SK-N-SH (cell line): Measurements from ENCODE around the gene RAB3C. TPM values are rescaled to one million over a fixed set of nuclear protein-coding genes. Genes with fewer than 3 reads are reported as not detected.

ENCODE experiments used
- CTCF ChIA-PET: fragments of 300-600, 350-600 bp; formaldehyde crosslinking; extraction: SDS; loops from one replicate; lab custom pipeline; 2021; lab: Yijun Ruan, JAX
- POLR2A ChIA-PET: fragments of 350-600 bp; sonication (Branson Sonifier 250); formaldehyde crosslinking; extraction: SDS; loops from one replicate; lab custom pipeline; 2020; ENCODE audit warnings: antibody characterized with exemption, inconsistent platforms; lab: Yijun Ruan, JAX
- DNase-seq: peaks from one replicate; pipeline ENCODE4 v3.0.0; 2012
- H2AFZ ChIP-seq: fragments of 200-600 bp; sonication (generic); 2 replicates; pipeline ENCODE4 v1.8.1; 2016; ENCODE audit warnings: antibody characterized with exemption, mild to moderate bottlenecking, low read depth
- H3F3A ChIP-seq: fragments of 200-600 bp; sonication (generic); replicated peaks from 2 replicates; pipeline ENCODE3; 2016; ENCODE audit warnings: antibody characterized with exemption, mild to moderate bottlenecking; ENCODE audit not compliant: insufficient read depth
- H3K27ac ChIP-seq, 2 experiments: fragments of 200-500 bp in 1 of 2; fragments of 200-600 bp in 1 of 2; sonication (Bioruptor generic) in 1 of 2; sonication (generic), shearing (Covaris generic) in 1 of 2; 2 replicates each; pipeline versions ENCODE4 v1.5.1 to v1.6.1; 2014 to 2016; ENCODE audit warnings: low read depth in 2 of 2, inconsistent platforms in 1 of 2, low read length in 1 of 2, mild to moderate bottlenecking in 1 of 2, mixed read lengths in 1 of 2
- H3K27me3 ChIP-seq: fragments of 200-600 bp; sonication (generic), shearing (Covaris generic); 2 replicates; pipeline ENCODE4 v1.6.1; 2016; ENCODE audit warnings: mixed run types; ENCODE audit not compliant: insufficient read depth
- H3K36me3 ChIP-seq, 2 experiments: fragments of 200-500 bp in 1 of 2; fragments of 200-600 bp in 1 of 2; sonication (Bioruptor generic) in 1 of 2; sonication (generic) in 1 of 2; replicated peaks in 1 of 2; 2 replicates each; pipeline versions ENCODE3 to v1.5.1; 2014 to 2016; ENCODE audit warnings: low read length in 1 of 2, mild to moderate bottlenecking in 1 of 2; ENCODE audit not compliant: insufficient read depth in 2 of 2, control insufficient read depth in 1 of 2
- H3K4me1 ChIP-seq, 2 experiments: fragments of 200-500 bp in 1 of 2; fragments of 200-600 bp in 1 of 2; sonication (Bioruptor generic) in 1 of 2; sonication (generic), shearing (Covaris generic) in 1 of 2; 2 replicates each; pipeline versions ENCODE4 v1.5.1 to v1.6.1; 2014 to 2016; ENCODE audit warnings: low read depth in 1 of 2, low read length in 1 of 2, mixed run types in 1 of 2; ENCODE audit not compliant: insufficient read depth in 2 of 2, control insufficient read depth in 1 of 2
- H3K4me2 ChIP-seq: fragments of 200-600 bp; sonication (generic), shearing (Covaris generic); 2 replicates; pipeline ENCODE4 v1.6.1; 2017; ENCODE audit warnings: mixed run types
- H3K4me3 ChIP-seq, 2 experiments: fragments of 200-500 bp in 1 of 2; fragments of 200-600 bp in 1 of 2; sonication (Bioruptor generic) in 1 of 2; sonication (generic), shearing (Covaris generic) in 1 of 2; 2 replicates each; pipeline versions ENCODE4 v1.5.1 to v1.8.1; 2014 to 2016; ENCODE audit warnings: low read depth in 2 of 2, inconsistent platforms in 1 of 2, low read length in 1 of 2, mild to moderate bottlenecking in 1 of 2, mixed read lengths in 1 of 2, moderate library complexity in 1 of 2
- H3K79me2 ChIP-seq: fragments of 200-600 bp; sonication (generic); 2 replicates; pipeline ENCODE4 v1.8.1; 2017; ENCODE audit warnings: mild to moderate bottlenecking; ENCODE audit not compliant: insufficient read depth
- H3K9ac ChIP-seq: fragments of 200-600 bp; sonication (generic); 2 replicates; pipeline ENCODE4 v1.6.1; 2017; ENCODE audit warnings: mixed run types
- H3K9me2 ChIP-seq: fragments of 200-600 bp; sonication (generic); 2 replicates; pipeline ENCODE4 v1.6.1; 2017; ENCODE audit warnings: mixed run types
- H3K9me3 ChIP-seq: fragments of 200-600 bp; sonication (generic); 2 replicates; pipeline ENCODE4 v1.6.1; 2017; ENCODE audit warnings: mixed run types, mild to moderate bottlenecking, moderate library complexity
- H4K20me1 ChIP-seq: fragments of 200-600 bp; sonication (generic); 2 replicates; pipeline ENCODE4 v1.6.1; 2017; ENCODE audit warnings: mild to moderate bottlenecking, mixed run types; ENCODE audit not compliant: insufficient read depth
- CHD2 ChIP-seq: fragments of 150-350 bp; IDR thresholded peaks from 2 replicates; pipeline ENCODE4 v1.6.1; 2018; ENCODE audit warnings: low read length; ENCODE audit not compliant: partially characterized antibody
- CTCF ChIP-seq: fragments of 200-600 bp; sonication (generic); IDR thresholded peaks from 2 replicates; pipeline ENCODE4 v1.6.1; 2017; ENCODE audit warnings: antibody characterized with exemption, mild to moderate bottlenecking, moderate library complexity
- FOSL2 ChIP-seq: IDR thresholded peaks from 2 replicates; pipeline ENCODE4 v1.4.0; 2012; ENCODE audit warnings: low read depth, mild to moderate bottlenecking, moderate library complexity, borderline replicate concordance
- GABPA ChIP-seq: IDR thresholded peaks from 2 replicates; pipeline ENCODE4 v1.4.0; 2012; ENCODE audit warnings: low read depth, mild to moderate bottlenecking
- GATA2 ChIP-seq: sonication (generic); formaldehyde crosslinking; IDR thresholded peaks from 2 replicates; pipeline ENCODE4 v1.5.0; 2020; ENCODE audit warnings: mild to moderate bottlenecking, missing genetic modification reagents
- MEF2A ChIP-seq: IDR thresholded peaks from 2 replicates; pipeline ENCODE4 v1.4.0; 2012; ENCODE audit warnings: low read depth, borderline replicate concordance
- MXI1 ChIP-seq: IDR thresholded peaks from 2 replicates; pipeline ENCODE4 v1.6.1; 2012; ENCODE audit warnings: mild to moderate bottlenecking, low read depth, low read length, improper control_type of control experiment
- RAD21 ChIP-seq: IDR thresholded peaks from 2 replicates; pipeline ENCODE4 v1.6.1; 2012; ENCODE audit warnings: mild to moderate bottlenecking, low read length
- RCOR1 ChIP-seq: fragments of 150-350 bp; IDR thresholded peaks from 2 replicates; pipeline ENCODE4 v1.6.1; 2017; ENCODE audit warnings: antibody characterized with exemption, low read length
- RXRA ChIP-seq: IDR thresholded peaks from 2 replicates; pipeline ENCODE4 v1.4.0; 2012; ENCODE audit warnings: low read depth, mild to moderate bottlenecking, borderline replicate concordance
- SIN3A ChIP-seq: IDR thresholded peaks from 2 replicates; pipeline ENCODE4 v1.6.1; 2012; ENCODE audit warnings: low read depth, mild to moderate bottlenecking, low read length, moderate library complexity, borderline replicate concordance
- SMC3 ChIP-seq: IDR thresholded peaks from 2 replicates; pipeline ENCODE4 v1.6.1; 2012; ENCODE audit warnings: low read depth, low read length, improper control_type of control experiment
- TEAD4 ChIP-seq: IDR thresholded peaks from 2 replicates; pipeline ENCODE4 v1.4.0; 2012; ENCODE audit warnings: mild to moderate bottlenecking, borderline replicate concordance; ENCODE audit not compliant: insufficient read depth
- USF1 ChIP-seq: IDR thresholded peaks from 2 replicates; pipeline ENCODE4 v1.4.0; 2012; ENCODE audit warnings: low read depth, borderline replicate concordance
- WGBS: methylation state at CpG from one replicate; pipeline ENCODE4 v1.1.6; 2017; ENCODE audit warnings: low lambda C conversion rate; 5-methylcytosine and 5-hydroxymethylcytosine counted together
- polyA plus RNA-seq, 3 experiments: library from polyadenylated mRNA; depleted of rRNA; stranded (reverse); fragments of >200 nt; gene quantifications; 2 replicates each; pipeline ENCODE4 v1.2.3, GENCODE V29; 2012

RAB3C gene
- polyA plus RNA-seq, 1 of the 3 experiments (the other 2 are of a cell fraction) = 0.03 TPM

- no peak overlapping the region for H2AFZ ChIP-seq
- H3K4me3 ChIP-seq = no peak overlapping the region
- ChIA-PET CTCF (interaction anchor here (1.0 kb wide), 1 partner anchor 222 kb away, joined by 3 read pairs; no protein-coding TSS in a partner anchor), POLR2A (no interaction called here)
- H3K4me2 ChIP-seq = no peak overlapping the region
- no peaks in the 10 kb centered on the region for H3K9me3 ChIP-seq
- no peak for TF ChIP-seq MEF2A
- no peak for TF ChIP-seq CHD2
- no peak for TF ChIP-seq RAD21
- no peak for TF ChIP-seq MXI1
- TF ChIP-seq GATA2 = no peak
- TF ChIP-seq GABPA = no peak
- TF ChIP-seq, all 33 proteins: peak for 0
- DNase-seq = no peak
- no peak overlapping the region for H3K9ac ChIP-seq
- no peaks in the 10 kb centered on the region for H3K36me3 ChIP-seq
- H3K79me2 ChIP-seq = no peaks in the 10 kb centered on the region
- no peaks in the 10 kb centered on the region for H3K9me2 ChIP-seq
- WGBS = 62% methylated on average over 5 of the region's 5 CpGs
- no peaks in the 10 kb centered on the region for H3F3A ChIP-seq
- H3K27me3 ChIP-seq = no peaks in the 10 kb centered on the region
- no peaks in the 10 kb centered on the region for H4K20me1 ChIP-seq
- H3K27ac ChIP-seq = peak overlapping the region in 1 of 2 experiments; percentile 61; a peak in 1 of 4 replicates
- H3K4me1 ChIP-seq = peaks cover 0 to 14% of the 10 kb centered on the region in 2 experiments; a peak in 2 of 4 replicates
These were observed 45.8 kb downstream of the RAB3C start for GRCh38 chr5:58628626-58629025.

- CTCF ChIA-PET = interaction anchor here (1.1 kb wide), 1 partner anchor 38 kb away, joined by 4 read pairs; no protein-coding TSS in a partner anchor
- Histone ChIP-seq H3F3A (no peaks in the 10 kb centered on the region), H2AFZ (no peak overlapping the region), H3K9me3 (no peaks in the 10 kb centered on the region), H3K4me3 (no peak overlapping the region)
- POLR2A ChIA-PET = interaction anchor here (0.8 kb wide), 1 partner anchor 47 kb away, joined by 3 read pairs; the partner anchor contains the start of gene RAB3C
- TF ChIP-seq SMC3 (no peak), TEAD4 (no peak), CTCF (no peak), SIN3A (no peak), CHD2 (no peak), RCOR1 (no peak), FOSL2 (no peak), USF1 (no peak), MEF2A (no peak), RXRA (no peak)
- TF ChIP-seq, all 33 proteins: peak for 0
- Histone ChIP-seq H3K4me2 (no peak overlapping the region), H3K9ac (no peak overlapping the region), H3K79me2 (no peaks in the 10 kb centered on the region), H3K9me2 (no peaks in the 10 kb centered on the region), H3K27ac (peak overlapping the region in 1 of 2 experiments; percentile 66; a peak in 2 of 4 replicates), H3K4me1 (peaks cover 0 to 14% of the 10 kb centered on the region in 2 experiments; a peak in 2 of 4 replicates), H3K36me3 (no peaks in the 10 kb centered on the region), H4K20me1 (no peaks in the 10 kb centered on the region), H3K27me3 (no peaks in the 10 kb centered on the region)
- WGBS = 37% methylated on average over 6 of the region's 6 CpGs
- DNase-seq = peak; percentile 25
These were observed 46.6 kb downstream of the RAB3C start for GRCh38 chr5:58629271-58630159.
